Esophagus muscularis mucosa (tissue), 4 donors: ENCODE measurements around the gene ST3GAL3.

Experiments
- EP300 ChIP-seq: sonication (generic); formaldehyde crosslinking; IDR thresholded peaks from one replicate; pipeline ENCODE4 v1.6.1; 2017; ENCODE audit warnings: antibody characterized with exemption
- POLR2A ChIP-seq: fragments of 450-650 bp; IDR thresholded peaks from one replicate; pipeline ENCODE4 v1.6.1; 2017; ENCODE audit warnings: antibody characterized with exemption, moderate library complexity, mild to moderate bottlenecking, low read depth
- POLR2AphosphoS5 ChIP-seq, 2 donors: sonication (generic); formaldehyde crosslinking; IDR thresholded peaks; one replicate each; pipeline ENCODE4 v1.6.1; 2017; ENCODE audit warnings: antibody characterized with exemption in 2 of 2
- TF ChIP-seq, protein P1 (sequence below), 3 experiments: fragments of 200-600 bp in 2 of 3; fragments of 450-650 bp in 1 of 3; sonication (generic) in 2 of 3; IDR thresholded peaks; one replicate each; pipeline ENCODE4 v1.5.1; 2017 to 2019; ENCODE audit warnings: antibody characterized with exemption in 3 of 3, mild to moderate bottlenecking in 2 of 3, moderate library complexity in 1 of 3

GRCh38 chr1:43898981-43899380 lies 191.6 kb downstream of the ST3GAL3 start:
- no peak for TF ChIP-seq POLR2AphosphoS5 (IDR thresholded peaks at IDR 0.05)
- no peak for TF ChIP-seq POLR2A
- TF ChIP-seq, protein P1, sequence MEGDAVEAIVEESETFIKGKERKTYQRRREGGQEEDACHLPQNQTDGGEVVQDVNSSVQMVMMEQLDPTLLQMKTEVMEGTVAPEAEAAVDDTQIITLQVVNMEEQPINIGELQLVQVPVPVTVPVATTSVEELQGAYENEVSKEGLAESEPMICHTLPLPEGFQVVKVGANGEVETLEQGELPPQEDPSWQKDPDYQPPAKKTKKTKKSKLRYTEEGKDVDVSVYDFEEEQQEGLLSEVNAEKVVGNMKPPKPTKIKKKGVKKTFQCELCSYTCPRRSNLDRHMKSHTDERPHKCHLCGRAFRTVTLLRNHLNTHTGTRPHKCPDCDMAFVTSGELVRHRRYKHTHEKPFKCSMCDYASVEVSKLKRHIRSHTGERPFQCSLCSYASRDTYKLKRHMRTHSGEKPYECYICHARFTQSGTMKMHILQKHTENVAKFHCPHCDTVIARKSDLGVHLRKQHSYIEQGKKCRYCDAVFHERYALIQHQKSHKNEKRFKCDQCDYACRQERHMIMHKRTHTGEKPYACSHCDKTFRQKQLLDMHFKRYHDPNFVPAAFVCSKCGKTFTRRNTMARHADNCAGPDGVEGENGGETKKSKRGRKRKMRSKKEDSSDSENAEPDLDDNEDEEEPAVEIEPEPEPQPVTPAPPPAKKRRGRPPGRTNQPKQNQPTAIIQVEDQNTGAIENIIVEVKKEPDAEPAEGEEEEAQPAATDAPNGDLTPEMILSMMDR (IDR thresholded peaks at IDR 0.05) = no peak
- TF ChIP-seq EP300 = no peak
